ENCODE measurements around the gene ACY1. TPM values are rescaled to one million over a fixed set of nuclear protein-coding genes. Genes with fewer than 3 reads are reported as not detected.

ACY1 gene
- total and polyA plus RNA-seq, 2 of the 13 experiments (the other 11 are each of a cell fraction or from before 2014, with no cell fraction given), result 113 to 162 TPM

DNA sequence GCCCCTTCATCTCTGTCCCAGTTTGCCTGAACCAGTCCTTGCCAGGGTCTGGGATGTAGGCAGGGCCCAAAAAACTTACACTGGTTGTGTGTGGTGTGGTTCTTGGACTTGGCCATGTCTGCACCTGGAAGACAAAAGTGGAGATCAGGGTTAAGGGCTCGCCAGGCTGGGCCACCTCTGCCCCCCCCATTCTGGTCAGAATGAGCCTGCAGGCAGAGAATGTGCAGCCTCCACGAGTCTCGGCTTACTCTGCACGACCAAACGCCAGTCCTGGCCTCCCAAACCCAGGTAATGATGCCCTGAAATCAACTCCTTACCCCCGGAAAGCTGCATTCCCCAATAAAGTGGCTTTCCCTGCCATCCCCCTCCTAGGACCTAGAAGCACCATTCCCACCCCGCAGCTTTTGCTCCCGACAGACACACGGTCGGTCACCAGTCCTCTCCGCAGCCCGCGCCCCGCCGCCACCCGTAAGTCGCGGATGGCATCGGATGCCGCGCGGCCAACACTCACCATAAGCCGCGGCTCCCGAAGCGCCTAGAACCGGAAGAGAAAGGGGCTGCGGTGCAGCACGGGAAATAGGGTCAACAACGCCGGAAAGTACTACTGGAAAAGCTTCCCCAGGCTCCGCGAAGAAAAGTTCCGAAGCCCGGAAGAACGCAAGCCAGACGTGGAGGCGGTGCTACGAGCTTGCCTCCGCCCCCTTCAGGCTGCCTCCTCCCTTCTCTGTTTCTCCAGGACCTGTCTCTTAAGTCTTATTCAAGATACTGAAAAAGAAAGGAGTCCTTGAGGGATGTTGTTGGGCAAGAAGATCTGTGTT lies 12.2 kb downstream of the ACY1 start, which contains the start of gene RPL29 (continued):
- TF ChIP-seq, protein P1, sequence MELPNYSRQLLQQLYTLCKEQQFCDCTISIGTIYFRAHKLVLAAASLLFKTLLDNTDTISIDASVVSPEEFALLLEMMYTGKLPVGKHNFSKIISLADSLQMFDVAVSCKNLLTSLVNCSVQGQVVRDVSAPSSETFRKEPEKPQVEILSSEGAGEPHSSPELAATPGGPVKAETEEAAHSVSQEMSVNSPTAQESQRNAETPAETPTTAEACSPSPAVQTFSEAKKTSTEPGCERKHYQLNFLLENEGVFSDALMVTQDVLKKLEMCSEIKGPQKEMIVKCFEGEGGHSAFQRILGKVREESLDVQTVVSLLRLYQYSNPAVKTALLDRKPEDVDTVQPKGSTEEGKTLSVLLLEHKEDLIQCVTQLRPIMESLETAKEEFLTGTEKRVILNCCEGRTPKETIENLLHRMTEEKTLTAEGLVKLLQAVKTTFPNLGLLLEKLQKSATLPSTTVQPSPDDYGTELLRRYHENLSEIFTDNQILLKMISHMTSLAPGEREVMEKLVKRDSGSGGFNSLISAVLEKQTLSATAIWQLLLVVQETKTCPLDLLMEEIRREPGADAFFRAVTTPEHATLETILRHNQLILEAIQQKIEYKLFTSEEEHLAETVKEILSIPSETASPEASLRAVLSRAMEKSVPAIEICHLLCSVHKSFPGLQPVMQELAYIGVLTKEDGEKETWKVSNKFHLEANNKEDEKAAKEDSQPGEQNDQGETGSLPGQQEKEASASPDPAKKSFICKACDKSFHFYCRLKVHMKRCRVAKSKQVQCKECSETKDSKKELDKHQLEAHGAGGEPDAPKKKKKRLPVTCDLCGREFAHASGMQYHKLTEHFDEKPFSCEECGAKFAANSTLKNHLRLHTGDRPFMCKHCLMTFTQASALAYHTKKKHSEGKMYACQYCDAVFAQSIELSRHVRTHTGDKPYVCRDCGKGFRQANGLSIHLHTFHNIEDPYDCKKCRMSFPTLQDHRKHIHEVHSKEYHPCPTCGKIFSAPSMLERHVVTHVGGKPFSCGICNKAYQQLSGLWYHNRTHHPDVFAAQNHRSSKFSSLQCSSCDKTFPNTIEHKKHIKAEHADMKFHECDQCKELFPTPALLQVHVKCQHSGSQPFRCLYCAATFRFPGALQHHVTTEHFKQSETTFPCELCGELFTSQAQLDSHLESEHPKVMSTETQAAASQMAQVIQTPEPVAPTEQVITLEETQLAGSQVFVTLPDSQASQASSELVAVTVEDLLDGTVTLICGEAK (IDR thresholded peaks at IDR 0.05), result peak; percentile 97
- TF ChIP-seq, protein P1 (CRISPR knock-in tag; IDR thresholded peaks at IDR 0.05), result no peak; the same call in 1 of the 2 replicates
- TF ChIP-seq, protein P2, sequence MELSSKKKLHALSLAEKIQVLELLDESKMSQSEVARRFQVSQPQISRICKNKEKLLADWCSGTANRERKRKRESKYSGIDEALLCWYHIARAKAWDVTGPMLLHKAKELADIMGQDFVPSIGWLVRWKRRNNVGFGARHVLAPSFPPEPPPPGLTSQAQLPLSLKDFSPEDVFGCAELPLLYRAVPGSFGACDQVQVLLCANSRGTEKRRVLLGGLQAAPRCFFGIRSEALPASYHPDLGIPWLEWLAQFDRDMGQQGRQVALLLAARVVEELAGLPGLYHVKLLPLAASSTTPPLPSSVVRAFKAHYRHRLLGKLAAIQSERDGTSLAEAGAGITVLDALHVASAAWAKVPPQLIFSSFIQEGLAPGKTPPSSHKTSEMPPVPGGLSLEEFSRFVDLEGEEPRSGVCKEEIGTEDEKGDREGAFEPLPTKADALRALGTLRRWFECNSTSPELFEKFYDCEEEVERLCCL (CRISPR knock-in tag; IDR thresholded peaks at IDR 0.05; ENCODE audit: borderline replicate concordance), result no peak
- TF ChIP-seq MXI1 (IDR thresholded peaks at IDR 0.05; ENCODE audit: borderline replicate concordance, low read depth, low read length) (peak; percentile 89; the same call in 2 of the 3 replicates), ZC3H4 (CRISPR knock-in tag; IDR thresholded peaks at IDR 0.05; ENCODE audit: borderline replicate concordance) (no peak; the same call in 1 of the 2 replicates), ZNF747 (CRISPR knock-in tag; IDR thresholded peaks at IDR 0.05; ENCODE audit: borderline replicate concordance) (peak; percentile 74; the same call in 1 of the 2 replicates), TEAD3 (CRISPR knock-in tag; optimal IDR thresholded peaks at IDR 0.05; ENCODE audit: borderline replicate concordance) (peak; percentile 80)
- TF ChIP-seq, protein P3, sequence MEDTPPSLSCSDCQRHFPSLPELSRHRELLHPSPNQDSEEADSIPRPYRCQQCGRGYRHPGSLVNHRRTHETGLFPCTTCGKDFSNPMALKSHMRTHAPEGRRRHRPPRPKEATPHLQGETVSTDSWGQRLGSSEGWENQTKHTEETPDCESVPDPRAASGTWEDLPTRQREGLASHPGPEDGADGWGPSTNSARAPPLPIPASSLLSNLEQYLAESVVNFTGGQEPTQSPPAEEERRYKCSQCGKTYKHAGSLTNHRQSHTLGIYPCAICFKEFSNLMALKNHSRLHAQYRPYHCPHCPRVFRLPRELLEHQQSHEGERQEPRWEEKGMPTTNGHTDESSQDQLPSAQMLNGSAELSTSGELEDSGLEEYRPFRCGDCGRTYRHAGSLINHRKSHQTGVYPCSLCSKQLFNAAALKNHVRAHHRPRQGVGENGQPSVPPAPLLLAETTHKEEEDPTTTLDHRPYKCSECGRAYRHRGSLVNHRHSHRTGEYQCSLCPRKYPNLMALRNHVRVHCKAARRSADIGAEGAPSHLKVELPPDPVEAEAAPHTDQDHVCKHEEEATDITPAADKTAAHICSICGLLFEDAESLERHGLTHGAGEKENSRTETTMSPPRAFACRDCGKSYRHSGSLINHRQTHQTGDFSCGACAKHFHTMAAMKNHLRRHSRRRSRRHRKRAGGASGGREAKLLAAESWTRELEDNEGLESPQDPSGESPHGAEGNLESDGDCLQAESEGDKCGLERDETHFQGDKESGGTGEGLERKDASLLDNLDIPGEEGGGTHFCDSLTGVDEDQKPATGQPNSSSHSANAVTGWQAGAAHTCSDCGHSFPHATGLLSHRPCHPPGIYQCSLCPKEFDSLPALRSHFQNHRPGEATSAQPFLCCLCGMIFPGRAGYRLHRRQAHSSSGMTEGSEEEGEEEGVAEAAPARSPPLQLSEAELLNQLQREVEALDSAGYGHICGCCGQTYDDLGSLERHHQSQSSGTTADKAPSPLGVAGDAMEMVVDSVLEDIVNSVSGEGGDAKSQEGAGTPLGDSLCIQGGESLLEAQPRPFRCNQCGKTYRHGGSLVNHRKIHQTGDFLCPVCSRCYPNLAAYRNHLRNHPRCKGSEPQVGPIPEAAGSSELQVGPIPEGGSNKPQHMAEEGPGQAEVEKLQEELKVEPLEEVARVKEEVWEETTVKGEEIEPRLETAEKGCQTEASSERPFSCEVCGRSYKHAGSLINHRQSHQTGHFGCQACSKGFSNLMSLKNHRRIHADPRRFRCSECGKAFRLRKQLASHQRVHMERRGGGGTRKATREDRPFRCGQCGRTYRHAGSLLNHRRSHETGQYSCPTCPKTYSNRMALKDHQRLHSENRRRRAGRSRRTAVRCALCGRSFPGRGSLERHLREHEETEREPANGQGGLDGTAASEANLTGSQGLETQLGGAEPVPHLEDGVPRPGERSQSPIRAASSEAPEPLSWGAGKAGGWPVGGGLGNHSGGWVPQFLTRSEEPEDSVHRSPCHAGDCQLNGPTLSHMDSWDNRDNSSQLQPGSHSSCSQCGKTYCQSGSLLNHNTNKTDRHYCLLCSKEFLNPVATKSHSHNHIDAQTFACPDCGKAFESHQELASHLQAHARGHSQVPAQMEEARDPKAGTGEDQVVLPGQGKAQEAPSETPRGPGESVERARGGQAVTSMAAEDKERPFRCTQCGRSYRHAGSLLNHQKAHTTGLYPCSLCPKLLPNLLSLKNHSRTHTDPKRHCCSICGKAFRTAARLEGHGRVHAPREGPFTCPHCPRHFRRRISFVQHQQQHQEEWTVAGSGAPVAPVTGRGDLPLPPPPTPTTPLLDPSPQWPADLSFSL (CRISPR knock-in tag; IDR thresholded peaks at IDR 0.05), result 0 out of 2 replicates have a peak, but pooled peaks have one; percentile 26

Data from HepG2 (cell line).